ENCODE results near the gene CAP2. TPM values are rescaled to one million over a fixed set of nuclear protein-coding genes. Genes with fewer than 3 reads are reported as not detected.
A peak's percentile ranks its signal among the peaks of the same experiment; 100 is the strongest.

CAP2 gene
- total RNA-seq, 1 donor from 2014 or later, result 55.3 TPM

DNA sequence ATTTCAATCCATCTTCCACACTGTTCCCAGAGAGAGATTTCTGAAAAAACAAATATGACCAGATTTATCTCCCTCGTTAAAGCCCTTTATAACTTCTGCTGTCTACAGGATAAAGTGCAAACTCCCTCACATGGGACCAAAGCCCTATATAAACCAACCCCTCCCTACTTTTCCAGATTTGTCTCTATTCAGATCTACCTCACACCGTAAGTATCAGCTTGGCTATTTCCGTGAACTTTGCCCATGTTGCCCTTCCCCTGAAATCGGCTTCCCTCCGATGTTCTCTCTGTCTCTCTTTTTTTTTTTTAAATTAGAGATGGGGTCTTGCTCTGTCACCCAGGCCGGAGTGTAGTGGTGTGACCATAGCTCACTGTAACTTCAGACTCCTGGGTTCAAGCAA is 194.6 kb downstream of the CAP2 start:
- Mint-ChIP-seq H3K4me3 (ENCODE audit: unreplicated experiment) (no peak overlapping the region), H3K9me3 (ENCODE audit: unreplicated experiment) (no peaks in the 10 kb centered on the region), H3K27ac (ENCODE audit: unreplicated experiment) (no peak overlapping the region), H3K36me3 (ENCODE audit: low read depth, unreplicated experiment) (no peaks in the 10 kb centered on the region), H3K4me1 (ENCODE audit: low read depth, unreplicated experiment) (peaks cover 20% of the 10 kb centered on the region), H3K27me3 (ENCODE audit: low read depth, unreplicated experiment) (no peaks in the 10 kb centered on the region)
- Histone ChIP-seq H2AFZ (ENCODE audit: low read depth, low read length) (no peak overlapping the region), H3K9ac (ENCODE audit: low read length) (no peak overlapping the region), H3K27ac (ENCODE audit: low read depth, low read length) (no peak overlapping the region), H3K4me1 (ENCODE audit: insufficient read depth, low read length) (peaks cover 12% of the 10 kb centered on the region), H3K79me2 (ENCODE audit: insufficient read depth, low read length) (no peaks in the 10 kb centered on the region), H3K4me3 (ENCODE audit: insufficient read depth, low read depth, low read length) (no peak overlapping the region), H3K4me2 (ENCODE audit: low read length) (no peak overlapping the region), H3K36me3 (ENCODE audit: insufficient read depth, low read length) (no peaks in the 10 kb centered on the region), H3K27me3 (ENCODE audit: insufficient read depth, low read length) (no peaks in the 10 kb centered on the region), H4K20me1 (ENCODE audit: insufficient read depth, low read length) (no peaks in the 10 kb centered on the region), H3K9me3 (ENCODE audit: insufficient read depth, low read depth, low read length) (no peaks in the 10 kb centered on the region)
- DNase-seq (ENCODE audit: low read depth), result no peak
- FAIRE-seq, result no peak
- TF ChIP-seq, protein P1, sequence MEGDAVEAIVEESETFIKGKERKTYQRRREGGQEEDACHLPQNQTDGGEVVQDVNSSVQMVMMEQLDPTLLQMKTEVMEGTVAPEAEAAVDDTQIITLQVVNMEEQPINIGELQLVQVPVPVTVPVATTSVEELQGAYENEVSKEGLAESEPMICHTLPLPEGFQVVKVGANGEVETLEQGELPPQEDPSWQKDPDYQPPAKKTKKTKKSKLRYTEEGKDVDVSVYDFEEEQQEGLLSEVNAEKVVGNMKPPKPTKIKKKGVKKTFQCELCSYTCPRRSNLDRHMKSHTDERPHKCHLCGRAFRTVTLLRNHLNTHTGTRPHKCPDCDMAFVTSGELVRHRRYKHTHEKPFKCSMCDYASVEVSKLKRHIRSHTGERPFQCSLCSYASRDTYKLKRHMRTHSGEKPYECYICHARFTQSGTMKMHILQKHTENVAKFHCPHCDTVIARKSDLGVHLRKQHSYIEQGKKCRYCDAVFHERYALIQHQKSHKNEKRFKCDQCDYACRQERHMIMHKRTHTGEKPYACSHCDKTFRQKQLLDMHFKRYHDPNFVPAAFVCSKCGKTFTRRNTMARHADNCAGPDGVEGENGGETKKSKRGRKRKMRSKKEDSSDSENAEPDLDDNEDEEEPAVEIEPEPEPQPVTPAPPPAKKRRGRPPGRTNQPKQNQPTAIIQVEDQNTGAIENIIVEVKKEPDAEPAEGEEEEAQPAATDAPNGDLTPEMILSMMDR (IDR thresholded peaks at IDR 0.05; ENCODE audit: insufficient read depth, low read depth, low read length), result no peak
- TF ChIP-seq EZH2 (IDR thresholded peaks at IDR 0.05; ENCODE audit: insufficient read depth, low read length), result no peak

DNA sequence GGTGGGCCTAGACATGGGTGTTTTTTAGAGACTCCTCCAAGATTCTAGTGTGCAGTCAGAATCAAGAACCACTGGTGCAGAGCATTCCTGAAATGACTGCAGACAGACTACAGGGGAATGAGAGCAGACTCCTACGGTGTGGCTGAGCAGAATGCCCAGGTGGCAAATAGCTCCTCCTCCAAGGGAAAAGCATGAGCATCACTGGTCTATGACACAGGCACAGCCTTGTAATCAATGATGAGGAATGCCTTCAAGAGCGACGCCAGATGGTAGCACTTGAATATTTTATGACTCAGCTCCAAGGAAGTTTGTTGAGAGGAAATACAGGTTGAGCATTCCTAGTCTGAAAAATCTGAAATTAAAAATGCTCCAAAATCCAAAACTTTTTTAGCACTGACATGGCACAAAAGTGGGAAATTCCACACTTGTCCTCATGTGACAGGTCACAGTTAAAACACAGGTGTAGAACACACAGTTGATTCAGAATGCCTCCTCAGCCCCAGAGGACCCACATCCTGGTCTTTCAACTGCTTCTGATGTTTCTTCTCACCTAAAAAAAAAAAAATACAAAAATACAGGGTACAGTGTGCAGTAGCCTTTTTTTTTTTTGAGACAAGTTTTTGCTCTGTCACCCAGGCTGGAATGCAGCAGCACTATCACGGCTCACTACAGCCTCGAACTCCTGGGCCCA is 196.2 kb downstream of the CAP2 start:
- no peaks in the 10 kb centered on the region for H3K27me3 Mint-ChIP-seq (ENCODE audit: low read depth, unreplicated experiment)
- peak; percentile 62 for FAIRE-seq

More for the DNA sequence above, 196.2 kb downstream of the CAP2 start:
- Mint-ChIP-seq H3K9me3 (ENCODE audit: unreplicated experiment) (no peaks in the 10 kb centered on the region), H3K36me3 (ENCODE audit: low read depth, unreplicated experiment) (no peaks in the 10 kb centered on the region), H3K27ac (ENCODE audit: unreplicated experiment) (peak overlapping the region; percentile 80), H3K4me1 (ENCODE audit: low read depth, unreplicated experiment) (peaks cover 11% of the 10 kb centered on the region), H3K4me3 (ENCODE audit: unreplicated experiment) (no peak overlapping the region)
- Histone ChIP-seq H3K4me2 (ENCODE audit: low read length) (peak overlapping the region; percentile 55), H3K27me3 (ENCODE audit: insufficient read depth, low read length) (no peaks in the 10 kb centered on the region), H3K79me2 (ENCODE audit: insufficient read depth, low read length) (no peaks in the 10 kb centered on the region), H3K4me1 (ENCODE audit: insufficient read depth, low read length) (peaks cover 12% of the 10 kb centered on the region), H3K27ac (ENCODE audit: low read depth, low read length) (peak overlapping the region; percentile 60), H4K20me1 (ENCODE audit: insufficient read depth, low read length) (no peaks in the 10 kb centered on the region), H3K9ac (ENCODE audit: low read length) (peak overlapping the region; percentile 36), H3K36me3 (ENCODE audit: insufficient read depth, low read length) (no peaks in the 10 kb centered on the region), H3K4me3 (ENCODE audit: insufficient read depth, low read depth, low read length) (no peak overlapping the region), H3K9me3 (ENCODE audit: insufficient read depth, low read depth, low read length) (no peaks in the 10 kb centered on the region), H2AFZ (ENCODE audit: low read depth, low read length) (no peak overlapping the region)
- TF ChIP-seq EZH2 (IDR thresholded peaks at IDR 0.05; ENCODE audit: insufficient read depth, low read length), result no peak
- TF ChIP-seq, protein P1 (IDR thresholded peaks at IDR 0.05; ENCODE audit: insufficient read depth, low read depth, low read length), result no peak
- peak; percentile 96 for DNase-seq (ENCODE audit: low read depth)
